K562 (cell line): ENCODE data around the gene PRCC. TPM values are rescaled to one million over a fixed set of nuclear protein-coding genes. Genes with fewer than 3 reads are reported as not detected.

Experiments
- EWSR1 ChIP-seq: fragments of 450-650 bp; IDR thresholded peaks from 2 replicates; pipeline ENCODE4 v1.6.1; 2018; ENCODE audit warnings: borderline replicate concordance, mild to moderate bottlenecking, low read depth, moderate library complexity; ENCODE audit not compliant: partially characterized antibody
- HIVEP1 ChIP-seq: fragments of 250-450 bp; sonication (Bioruptor Pico); IDR thresholded peaks from 2 replicates; pipeline ENCODE4 v1.4.0; 2020; ENCODE audit warnings: mild to moderate bottlenecking
- KLF10 ChIP-seq: fragments of 250-450 bp; sonication (Bioruptor Pico); IDR thresholded peaks from 2 replicates; pipeline ENCODE4 v1.6.1; 2021; ENCODE audit warnings: matching md5 sums
- KLF13 ChIP-seq: fragments of 450-650 bp; IDR thresholded peaks from 2 replicates; pipeline ENCODE4 v1.6.1; 2016; ENCODE audit warnings: missing genetic modification characterization, low read depth, mild to moderate bottlenecking, missing compliant biosample characterization, moderate library complexity, borderline replicate concordance
- MAFK ChIP-seq: IDR thresholded peaks from 2 replicates; pipeline ENCODE4 v1.6.1; 2011; ENCODE audit warnings: low read length, improper control_type of control experiment
- MAX ChIP-seq: sonication (generic); formaldehyde crosslinking; IDR thresholded peaks from 2 replicates; pipeline ENCODE4 v1.9.0; 2022; ENCODE audit warnings: mild to moderate bottlenecking, missing genetic modification reagents
- PBX2 ChIP-seq, 2 experiments: IDR thresholded peaks in 1 of 2; conservative IDR thresholded peaks in 1 of 2; 2 replicates each; pipeline ENCODE4 v1.6.1; 2016; ENCODE audit warnings: low read depth in 2 of 2, mild to moderate bottlenecking in 1 of 2, missing compliant biosample characterization in 1 of 2, missing genetic modification characterization in 1 of 2, moderate library complexity in 1 of 2
- RBFOX2 ChIP-seq: fragments of 200-400 bp; formaldehyde crosslinking; IDR thresholded peaks from 2 replicates; pipeline ENCODE4 v1.6.1; 2017; ENCODE audit warnings: low read depth, mild to moderate bottlenecking, low read length, moderate library complexity
- SIRT6 ChIP-seq: IDR thresholded peaks from one replicate; pipeline ENCODE4 v1.6.1; 2012; ENCODE audit warnings: low read depth, mild to moderate bottlenecking, control low read depth, inconsistent platforms, low read length, moderate library complexity
- SP2 ChIP-seq: IDR thresholded peaks from 2 replicates; pipeline ENCODE4 v1.6.1; 2011; ENCODE audit warnings: mild to moderate bottlenecking, low read depth, low read length, moderate library complexity; ENCODE audit not compliant: poor library complexity, severe bottlenecking; ENCODE audit errors: extremely low read depth
- U2AF2 ChIP-seq: fragments of 200-400 bp; formaldehyde crosslinking; optimal IDR thresholded peaks from 2 replicates; pipeline ENCODE3; 2017; ENCODE audit warnings: low read depth, mild to moderate bottlenecking, low read length
- ZBTB33 ChIP-seq: sonication (generic); formaldehyde crosslinking; IDR thresholded peaks from 2 replicates; pipeline ENCODE4 v1.8.1; 2023; ENCODE audit warnings: mild to moderate bottlenecking, missing genetic modification reagents
- ZKSCAN3 ChIP-seq: fragments of 250-450 bp; sonication (Bioruptor Pico); IDR thresholded peaks from 2 replicates; pipeline ENCODE4 v1.4.0; 2020
- ZMIZ1 ChIP-seq, 2 experiments: fragments of 150-350 bp in 1 of 2; IDR thresholded peaks; 2 replicates each; pipeline ENCODE4 v1.6.1; 2012 to 2016; ENCODE audit warnings: low read depth in 2 of 2, low read length in 2 of 2, mild to moderate bottlenecking in 1 of 2, moderate library complexity in 1 of 2
- ZNF239 ChIP-seq: fragments of 250-450 bp; sonication (Bioruptor Pico); IDR thresholded peaks from 2 replicates; pipeline ENCODE4 v1.4.0; 2020; ENCODE audit warnings: mild to moderate bottlenecking
- ZNF449 ChIP-seq: fragments of 250-450 bp; sonication (Bioruptor Pico); IDR thresholded peaks from 2 replicates; pipeline ENCODE4 v1.8.0; 2022; ENCODE audit warnings: moderate library complexity, mild to moderate bottlenecking, inconsistent platforms
- polyA plus RNA-seq, 8 experiments: library from polyadenylated mRNA; depleted of rRNA in 4 of 8; stranded (reverse) in 5 of 8; unstranded in 3 of 8; fragments of >200 nt; fragmentation: Nextera tagmentation in 2 of 8; fragmentation: Illumina TruSeq in 1 of 8; extraction: Ambion mirVana in 2 of 8; extraction: Trizol in 1 of 8; gene quantifications; 2 replicates each; pipeline versions ENCODE4 v1.2.1 to v1.2.3, GENCODE V29; 2011 to 2014; ENCODE audit warnings: inconsistent platforms in 1 of 8, missing spikeins in 1 of 8
- total RNA-seq, 7 experiments: library from RNA; depleted of rRNA in 6 of 7; stranded (reverse); fragments of >200 nt in 6 of 7; fragmentation: Illumina TruSeq in 2 of 7; extraction: Trizol in 2 of 7; gene quantifications; 2 replicates each; pipeline versions ENCODE4 v1.2.1 to v1.2.3, GENCODE V29; 2011 to 2021; ENCODE audit warnings: low replicate concordance in 1 of 7

Gene PRCC
- total and polyA plus RNA-seq, 9 of the 15 experiments (the other 6 are each of a cell fraction or from before 2014, with no cell fraction given): 23.9 to 201 (median 41.1) TPM

- TF ChIP-seq ZNF449 (CRISPR knock-in tag) (no peak), ZBTB33 (no peak), PBX2 (CRISPR knock-in tag; IDR thresholded peaks at IDR 0.05; ENCODE audit: low read depth) (no peak), PBX2 (tag; conservative IDR thresholded peaks at IDR 0.05; ENCODE audit: low read depth) (no peak), MAFK (no peak), ZKSCAN3 (CRISPR knock-in tag) (no peak), KLF13 (tag) (no peak), RBFOX2 (no peak; the same call in none of the 2 replicates), ZNF239 (CRISPR knock-in tag) (no peak), SP2 (no peak), SIRT6 (no peak), ZMIZ1 (IDR thresholded peaks at IDR 0.05; ENCODE audit: low read depth in 2 of 2, low read length in 2 of 2) (no peak), HIVEP1 (CRISPR knock-in tag) (no peak), U2AF2 (no peak), MAX (no peak), KLF10 (CRISPR knock-in tag) (no peak), EWSR1 (no peak)
Observed at GRCh38 chr1:156746728-156747631, 20.4 kb upstream of the PRCC start (continued).
